Esophagus squamous epithelium (tissue), 5 donors: ENCODE results near the gene ITPA. TPM values are rescaled to one million over a fixed set of nuclear protein-coding genes. Genes with fewer than 3 reads are reported as not detected.

Source experiments
- DNase-seq: peaks from one replicate; lab custom pipeline; 2025; lab: John Stamatoyannopoulos, UW
- H3K27ac ChIP-seq, 4 donors: fragments of 200-600 bp; sonication (generic); one replicate each; pipeline ENCODE4 v1.5.1; 2016 to 2019; ENCODE audit warnings: mild to moderate bottlenecking in 1 of 4
- H3K27me3 ChIP-seq, 4 donors: fragments of 200-600 bp; sonication (generic); 1 replicate in 3 of 4; 2 replicates in 1 of 4; pipeline versions ENCODE4 v1.5.1 to v1.6.0; 2017 to 2021; ENCODE audit warnings: antibody characterized with exemption in 1 of 4
- H3K36me3 ChIP-seq, 3 donors: fragments of 200-600 bp; sonication (generic); one replicate each; pipeline ENCODE4 v1.5.1; 2016 to 2019
- H3K4me1 ChIP-seq, 3 donors: fragments of 200-600 bp; sonication (generic); one replicate each; pipeline ENCODE4 v1.5.1; 2017 to 2019
- H3K4me3 ChIP-seq, 4 donors: fragments of 200-600 bp; sonication (generic); 1 replicate in 3 of 4; 2 replicates in 1 of 4; pipeline ENCODE4 v1.5.1; 2016 to 2019; ENCODE audit warnings: mild to moderate bottlenecking in 2 of 4, moderate library complexity in 1 of 4
- H3K9me3 ChIP-seq, 3 donors: fragments of 200-600 bp; sonication (generic); one replicate each; pipeline ENCODE4 v1.5.1; 2016 to 2019
- POLR2A ChIP-seq, 4 donors: fragments of 450-650 bp; IDR thresholded peaks; one replicate each; pipeline ENCODE4 v1.6.1; 2017; ENCODE audit warnings: antibody characterized with exemption in 4 of 4, mild to moderate bottlenecking in 4 of 4, moderate library complexity in 3 of 4
- WGBS, 2 donors: methylation state at CpG; one replicate each; pipeline ENCODE4 v1.1.5; 2018; 5-methylcytosine and 5-hydroxymethylcytosine counted together
- intact Hi-C: fragments of 100-400 bp; cut with DNase I; formaldehyde crosslinking; loops from one replicate; pipeline ENCODE4 v1.15.0; 2022
- total RNA-seq, 4 donors: library from RNA; depleted of rRNA; stranded (reverse); fragments of >200 nt; gene quantifications; one replicate each; pipeline ENCODE4 v1.1.0, GENCODE V29; 2016
- TF ChIP-seq, protein P1 (sequence below), 6 experiments: fragments of 450-650 bp in 4 of 6; fragments of 200-600 bp in 2 of 6; sonication (generic) in 2 of 6; IDR thresholded peaks; one replicate each; pipeline ENCODE4 v1.5.1; 2016 to 2019; ENCODE audit warnings: antibody characterized with exemption in 6 of 6, mild to moderate bottlenecking in 4 of 6, moderate library complexity in 4 of 6
- donor health status: DM: yes; HTN: yes; CAD: no.

The ITPA gene
- total RNA-seq, result 10 to 100 TPM; 47.1 to 54.5 (median 48.7) TPM

DNA sequence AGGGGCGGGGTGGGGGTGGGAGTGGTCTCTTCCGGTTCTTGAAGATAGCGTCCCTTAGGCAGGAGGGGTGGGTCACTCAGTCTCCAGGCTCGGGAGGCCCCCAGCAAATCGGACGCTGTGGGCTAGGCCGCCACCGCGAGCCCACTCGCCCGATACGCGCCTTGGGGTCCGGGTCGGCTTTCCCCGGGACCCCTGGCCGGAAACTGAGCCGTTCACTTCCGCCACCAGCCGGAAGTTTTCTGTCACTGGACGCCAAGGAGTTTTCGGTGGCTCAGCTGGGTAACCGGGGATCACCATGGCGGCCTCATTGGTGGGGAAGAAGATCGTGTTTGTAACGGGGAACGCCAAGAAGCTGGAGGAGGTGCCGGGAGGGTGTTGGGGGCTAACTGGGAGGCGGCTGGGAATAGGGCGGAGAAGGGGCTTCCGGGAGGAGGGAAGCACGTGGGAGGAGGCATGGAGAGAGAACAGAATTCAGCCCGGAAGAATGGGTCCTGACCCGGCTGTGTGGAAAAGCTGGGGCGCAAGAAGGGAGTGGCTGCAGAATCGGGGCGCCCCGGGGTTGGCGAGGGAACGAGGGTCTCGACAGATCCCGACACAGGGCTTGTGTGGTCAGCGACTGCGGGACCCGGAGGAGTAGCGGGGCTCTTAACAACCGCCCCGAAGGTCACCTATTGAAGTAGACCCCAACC is at the start of gene ITPA:
TSS of gene ITPA (plus strand) at position 242 of the 689 bp plus-strand sequence. CDS start at position 296, 54 bp downstream.
- WGBS, 2 donors, result 0 to 1% methylated on average over 15 to 28 of the region's 48 CpGs
- DNase-seq, result no peak

DNA sequence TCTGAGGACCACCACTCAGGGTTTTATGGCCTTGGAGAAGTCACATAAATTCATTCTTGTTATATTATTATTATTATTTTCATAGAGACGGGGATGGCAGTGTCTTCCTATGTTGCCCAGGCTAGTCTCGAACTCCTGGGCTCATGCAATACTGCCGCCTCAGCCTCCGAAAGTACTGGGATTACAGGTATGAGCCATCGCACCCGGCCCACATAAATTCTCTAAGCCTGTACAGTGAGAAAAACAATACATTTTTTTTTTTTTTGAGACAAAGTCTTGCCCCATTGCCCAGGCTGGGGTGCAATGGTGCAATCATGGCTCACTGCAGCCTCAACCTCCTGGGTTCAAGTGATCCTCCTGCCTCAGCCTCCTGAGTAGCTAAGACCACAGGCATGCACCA is 48.9 kb upstream of the ITPA start:
- peak overlapping the region in 3 of 4 donors; percentile 96 to 100 (median 98) for H3K4me3 ChIP-seq
- 83 to 92% methylated on average over 6 of the region's 6 CpGs for WGBS, 2 donors
- no peaks in the 10 kb centered on the region for H3K9me3 ChIP-seq
- H3K27me3 ChIP-seq, result no peaks in the 10 kb centered on the region
- no peak for DNase-seq
- H3K36me3 ChIP-seq, result peaks cover 0 to under 1% (median 0%) of the 10 kb centered on the region in 3 donors
- H3K4me1 ChIP-seq, result peaks cover 20 to 48% (median 30%) of the 10 kb centered on the region in 3 donors
- no peak for TF ChIP-seq POLR2A (IDR thresholded peaks at IDR 0.05)
- TF ChIP-seq, protein P1, sequence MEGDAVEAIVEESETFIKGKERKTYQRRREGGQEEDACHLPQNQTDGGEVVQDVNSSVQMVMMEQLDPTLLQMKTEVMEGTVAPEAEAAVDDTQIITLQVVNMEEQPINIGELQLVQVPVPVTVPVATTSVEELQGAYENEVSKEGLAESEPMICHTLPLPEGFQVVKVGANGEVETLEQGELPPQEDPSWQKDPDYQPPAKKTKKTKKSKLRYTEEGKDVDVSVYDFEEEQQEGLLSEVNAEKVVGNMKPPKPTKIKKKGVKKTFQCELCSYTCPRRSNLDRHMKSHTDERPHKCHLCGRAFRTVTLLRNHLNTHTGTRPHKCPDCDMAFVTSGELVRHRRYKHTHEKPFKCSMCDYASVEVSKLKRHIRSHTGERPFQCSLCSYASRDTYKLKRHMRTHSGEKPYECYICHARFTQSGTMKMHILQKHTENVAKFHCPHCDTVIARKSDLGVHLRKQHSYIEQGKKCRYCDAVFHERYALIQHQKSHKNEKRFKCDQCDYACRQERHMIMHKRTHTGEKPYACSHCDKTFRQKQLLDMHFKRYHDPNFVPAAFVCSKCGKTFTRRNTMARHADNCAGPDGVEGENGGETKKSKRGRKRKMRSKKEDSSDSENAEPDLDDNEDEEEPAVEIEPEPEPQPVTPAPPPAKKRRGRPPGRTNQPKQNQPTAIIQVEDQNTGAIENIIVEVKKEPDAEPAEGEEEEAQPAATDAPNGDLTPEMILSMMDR (IDR thresholded peaks at IDR 0.05), result no peak
- H3K27ac ChIP-seq, result peak overlapping the region in 2 of 4 donors; percentile 92 to 95
- intact Hi-C loops, result no loop called here

More for the DNA sequence above, at the start of gene ITPA:
- H3K9me3 ChIP-seq, result no peaks in the 10 kb centered on the region
- peak within 1 kb of the TSS; percentile 76 to 95 (median 80) for H3K4me3 ChIP-seq
- peak within 1 kb of the TSS; percentile 86 to 93 (median 87) for H3K27ac ChIP-seq
- no peaks in the 10 kb centered on the region for H3K27me3 ChIP-seq
- H3K4me1 ChIP-seq, result peaks cover 7 to 29% (median 15%) of the 10 kb centered on the region in 3 donors
- intact Hi-C loops, result no loop called here
- H3K36me3 ChIP-seq, result peaks cover 0 to 15% (median 10%) of the 10 kb centered on the region in 3 donors
- TF ChIP-seq, protein P1 (IDR thresholded peaks at IDR 0.05), result no peak
- no peak for TF ChIP-seq POLR2A (IDR thresholded peaks at IDR 0.05)

DNA sequence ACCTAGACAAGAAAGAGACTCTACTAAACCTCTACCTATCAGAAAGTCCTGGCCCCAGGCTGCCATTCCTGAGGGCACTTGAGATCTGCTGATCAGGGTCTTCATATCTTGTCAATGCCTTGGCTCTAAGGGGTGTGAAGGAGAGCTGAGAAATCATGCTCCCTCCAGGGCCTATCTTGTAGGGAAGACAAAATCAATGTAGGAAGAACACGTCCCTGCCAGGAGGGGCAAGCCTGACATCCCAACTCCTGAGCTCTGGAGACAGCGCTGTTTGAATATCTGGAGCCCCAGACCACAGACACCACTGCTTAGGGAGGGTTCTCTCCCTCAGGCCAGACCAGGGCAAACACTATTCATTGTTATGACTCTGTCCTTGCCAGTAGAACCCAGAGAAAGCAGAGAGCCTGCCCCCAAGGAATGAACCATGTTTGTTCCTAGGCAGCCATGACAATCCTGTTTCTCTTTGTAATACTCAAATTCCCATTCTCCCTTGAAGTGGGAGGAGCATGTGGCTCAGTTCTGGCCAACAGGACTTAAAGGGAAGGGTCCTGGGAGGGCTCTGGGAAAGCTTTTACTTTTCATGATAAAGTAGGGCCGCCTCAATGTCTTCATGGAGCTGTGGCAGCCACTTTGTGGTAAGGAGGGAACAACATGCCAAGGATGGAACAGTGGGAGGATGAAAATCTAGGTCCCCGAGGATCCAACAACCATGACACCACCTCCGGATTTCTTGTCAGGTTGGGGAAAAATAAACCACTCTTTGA is 47.8 kb upstream of the ITPA start:
- H3K27ac ChIP-seq, result no peak overlapping the region
- no peak for TF ChIP-seq POLR2A (IDR thresholded peaks at IDR 0.05)
- TF ChIP-seq, protein P1 (IDR thresholded peaks at IDR 0.05), result no peak
- DNase-seq, result no peak
- peaks cover 20 to 42% (median 24%) of the 10 kb centered on the region in 3 donors for H3K4me1 ChIP-seq
- 76 to 83% methylated on average over 4 of the region's 5 CpGs for WGBS, 2 donors
- intact Hi-C loops, result no loop called here
- H3K9me3 ChIP-seq, result no peaks in the 10 kb centered on the region
- no peak overlapping the region for H3K4me3 ChIP-seq
- no peaks in the 10 kb centered on the region for H3K36me3 ChIP-seq
- H3K27me3 ChIP-seq, result no peaks in the 10 kb centered on the region

DNA sequence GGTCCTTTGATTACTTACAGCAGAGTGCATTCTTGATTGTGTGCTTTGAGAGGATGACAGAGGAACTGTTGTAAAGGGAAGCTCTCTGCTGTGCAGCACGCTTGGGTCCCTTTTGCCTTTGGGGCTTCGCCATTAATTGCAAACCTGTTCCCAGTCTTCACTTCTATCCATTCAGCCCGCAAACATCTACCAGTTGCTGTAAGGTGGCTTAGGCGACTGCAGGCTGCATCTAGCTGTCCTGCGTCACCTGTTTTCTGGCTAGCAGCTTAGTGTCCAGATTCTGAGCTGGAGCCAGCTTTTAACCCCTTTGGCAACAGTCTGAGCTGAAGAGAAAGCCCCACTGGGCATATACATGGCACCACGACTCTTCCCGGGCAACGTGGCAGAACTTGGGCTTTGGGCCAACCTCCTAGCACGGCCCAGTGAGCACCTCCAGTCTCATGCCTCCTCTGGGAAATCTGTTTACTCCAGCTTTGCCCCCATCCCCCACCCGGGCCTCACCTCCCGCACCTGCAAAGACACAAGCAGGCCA is 47.2 kb upstream of the ITPA start:
- Histone ChIP-seq H3K9me3 (no peaks in the 10 kb centered on the region), H3K27ac (no peak overlapping the region), H3K4me1 (peaks cover 17 to 36% (median 18%) of the 10 kb centered on the region in 3 donors), H3K36me3 (no peaks in the 10 kb centered on the region), H3K4me3 (no peak overlapping the region), H3K27me3 (peaks cover 0 to 6% (median 0%) of the 10 kb centered on the region in 4 donors)
- no peak for DNase-seq
- intact Hi-C loops, result no loop called here
- WGBS, 2 donors, result 46 to 58% methylated on average over 8 to 11 of the region's 11 CpGs
- TF ChIP-seq, protein P1 (IDR thresholded peaks at IDR 0.05), result no peak
- no peak for TF ChIP-seq POLR2A (IDR thresholded peaks at IDR 0.05)
